HL-60 (cell line): Measurements from ENCODE around the gene FAM20A.

Source experiments
- DNase-seq, 2 experiments: peaks; one replicate each; pipeline ENCODE4 v3.0.0-alpha.2; 2010 to 2020; ENCODE audit warnings: low read depth in 1 of 2, low spot score in 1 of 2
- H3K27ac ChIP-seq: fragments of 250-450 bp; sonication (Bioruptor Pico); replicated peaks from 2 replicates; pipeline ENCODE4 v1.5.1; 2020; ENCODE audit warnings: mild to moderate bottlenecking, moderate library complexity
- H3K27me3 ChIP-seq: fragments of 250-450 bp; sonication (Bioruptor Pico); 2 replicates; pipeline ENCODE4 v1.5.1; 2021; ENCODE audit warnings: mild to moderate bottlenecking, moderate library complexity; ENCODE audit not compliant: insufficient read depth, poor library complexity, severe bottlenecking
- H3K4me3 ChIP-seq: replicated peaks from 2 replicates; pipeline ENCODE4 v1.5.1; 2011; ENCODE audit warnings: mild to moderate bottlenecking, control low read depth, low read length; ENCODE audit not compliant: insufficient read depth
- CTCF ChIP-seq: IDR thresholded peaks from one replicate; pipeline ENCODE4 v1.5.1; 2011; ENCODE audit warnings: low read length, control low read depth, inconsistent platforms; ENCODE audit not compliant: insufficient read depth
- GABPA ChIP-seq: IDR thresholded peaks from 2 replicates; pipeline ENCODE4 v1.6.1; 2012; ENCODE audit warnings: low read depth
- POLR2AphosphoS5 ChIP-seq: IDR thresholded peaks from 2 replicates; pipeline ENCODE4 v1.6.1; 2012; ENCODE audit warnings: low read depth
- REST ChIP-seq: IDR thresholded peaks from 2 replicates; pipeline ENCODE4 v1.6.1; 2012; ENCODE audit warnings: low read depth; ENCODE audit not compliant: insufficient replicate concordance
- SPI1 ChIP-seq: IDR thresholded peaks from 2 replicates; pipeline ENCODE4 v1.6.1; 2012; ENCODE audit warnings: low read depth, mild to moderate bottlenecking, borderline replicate concordance
- long read RNA-seq: library from polyadenylated mRNA; unstranded; transcript quantifications from one replicate; pipeline ENCODE4 v2.0.0, GENCODE V29; 2020

The FAM20A gene
- long read RNA-seq, partial matches to known transcripts: 0 of 2 reads
- long read RNA-seq, other reads (novel, unspliced or antisense): 2 of 2 reads

GRCh38 chr17:68600931-68601564, at the start of gene FAM20A:
Gene FAM20A (minus strand): TSS chr17:68601367. CDS start chr17:68600666, 701 bp downstream.
- Histone ChIP-seq H3K27me3 (peaks cover 32% of the 10 kb centered on the region), H3K27ac (no peak within 1 kb of the TSS), H3K4me3 (peak within 1 kb of the TSS; percentile 42)
- DNase-seq: no peak
- no peak for TF ChIP-seq REST
- no peak for TF ChIP-seq POLR2AphosphoS5
- no peak for TF ChIP-seq SPI1
- no peak for TF ChIP-seq CTCF
- TF ChIP-seq GABPA: no peak

GRCh38 chr17:68649324-68649723, 48.2 kb upstream of the FAM20A start:
- Histone ChIP-seq H3K27ac (no peak overlapping the region), H3K27me3 (no peaks in the 10 kb centered on the region), H3K4me3 (no peak overlapping the region)
- TF ChIP-seq SPI1 (no peak), POLR2AphosphoS5 (no peak), REST (no peak), GABPA (no peak), CTCF (no peak)
- DNase-seq: no peak

GRCh38 chr17:68646626-68647526, 45.7 kb upstream of the FAM20A start:
- H3K27me3 ChIP-seq: no peaks in the 10 kb centered on the region
- no peak for TF ChIP-seq REST
- no peak for TF ChIP-seq POLR2AphosphoS5
- no peak for TF ChIP-seq CTCF
- TF ChIP-seq GABPA: no peak
- TF ChIP-seq SPI1: no peak
- H3K4me3 ChIP-seq: no peak overlapping the region
- DNase-seq: no peak
- no peak overlapping the region for H3K27ac ChIP-seq
